ENCODE results near the gene ZNF804A. TPM values are rescaled to one million over a fixed set of nuclear protein-coding genes. Genes with fewer than 3 reads are reported as not detected.

ZNF804A gene
- total and polyA plus RNA-seq, 2 donors from 2014 or later = 0.19 to 1.2 TPM

DNA sequence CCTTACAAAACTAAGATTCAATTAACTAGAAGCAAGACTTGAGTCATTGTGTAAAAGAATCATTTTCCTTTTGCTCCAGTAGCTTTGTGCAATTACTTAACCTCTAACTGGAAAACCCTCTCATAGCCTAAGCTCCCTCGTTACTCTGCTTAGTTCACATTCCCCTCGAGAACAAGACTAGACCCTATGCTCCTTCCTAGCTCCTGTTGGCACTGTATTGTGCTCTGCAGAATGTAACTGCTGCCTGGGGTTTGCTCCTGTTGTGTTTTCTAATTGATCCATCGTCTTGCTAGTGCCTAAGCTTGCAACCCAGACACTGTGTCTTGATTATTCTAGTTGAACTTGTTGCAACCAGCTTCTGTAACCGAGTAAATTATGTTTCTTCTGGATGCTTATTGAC lies 347.0 kb downstream of the ZNF804A start:
- FAIRE-seq = no peak
- intact Hi-C loops (cut with DNase I) = no loop called here

DNA sequence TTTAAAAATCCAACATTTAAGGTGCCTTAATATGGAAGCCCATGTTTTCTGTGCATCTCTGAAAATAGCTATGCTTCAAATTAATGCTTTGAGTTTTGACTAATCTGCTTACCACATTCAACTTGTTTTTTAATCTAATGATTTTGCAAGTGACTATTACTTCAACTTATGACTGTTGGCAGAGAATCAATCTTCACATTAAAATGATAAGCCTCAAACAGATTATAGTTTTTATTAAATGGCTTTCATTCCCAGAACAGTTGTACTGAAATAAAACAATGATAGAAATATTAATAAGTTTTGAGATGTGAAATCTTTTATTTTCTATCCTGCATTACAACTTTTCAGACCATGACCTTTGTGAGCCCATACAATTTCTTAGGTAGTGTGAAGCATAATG lies 347.5 kb downstream of the ZNF804A start:
- H3K9me3 ChIP-seq (ENCODE audit: control insufficient read depth in 2 of 3, insufficient read depth in 1 of 3, low read length in 3 of 3) = no peaks in the 10 kb centered on the region
- H3K27me3 ChIP-seq (ENCODE audit: control insufficient read depth, insufficient read depth, low read length) = no peaks in the 10 kb centered on the region
- intact Hi-C loops (cut with DNase I) = no loop called here
- no peak overlapping the region for H3K27ac ChIP-seq (ENCODE audit: low read depth in 2 of 2, low read length in 2 of 2)
- no peak overlapping the region for H3K9ac ChIP-seq (ENCODE audit: low read length in 3 of 3)
- FAIRE-seq (no peak), DNase-seq (no peak)
- H3K4me3 ChIP-seq (ENCODE audit: low read length in 3 of 3) = no peak overlapping the region
- no peaks in the 10 kb centered on the region for H3K4me1 ChIP-seq (ENCODE audit: control insufficient read depth in 2 of 3, insufficient read depth in 2 of 3, low read depth in 1 of 3, low read length in 3 of 3)
- H3K36me3 ChIP-seq (ENCODE audit: control insufficient read depth in 2 of 3, insufficient read depth in 3 of 3, low read length in 3 of 3) = no peaks in the 10 kb centered on the region
- TF ChIP-seq, protein P1, sequence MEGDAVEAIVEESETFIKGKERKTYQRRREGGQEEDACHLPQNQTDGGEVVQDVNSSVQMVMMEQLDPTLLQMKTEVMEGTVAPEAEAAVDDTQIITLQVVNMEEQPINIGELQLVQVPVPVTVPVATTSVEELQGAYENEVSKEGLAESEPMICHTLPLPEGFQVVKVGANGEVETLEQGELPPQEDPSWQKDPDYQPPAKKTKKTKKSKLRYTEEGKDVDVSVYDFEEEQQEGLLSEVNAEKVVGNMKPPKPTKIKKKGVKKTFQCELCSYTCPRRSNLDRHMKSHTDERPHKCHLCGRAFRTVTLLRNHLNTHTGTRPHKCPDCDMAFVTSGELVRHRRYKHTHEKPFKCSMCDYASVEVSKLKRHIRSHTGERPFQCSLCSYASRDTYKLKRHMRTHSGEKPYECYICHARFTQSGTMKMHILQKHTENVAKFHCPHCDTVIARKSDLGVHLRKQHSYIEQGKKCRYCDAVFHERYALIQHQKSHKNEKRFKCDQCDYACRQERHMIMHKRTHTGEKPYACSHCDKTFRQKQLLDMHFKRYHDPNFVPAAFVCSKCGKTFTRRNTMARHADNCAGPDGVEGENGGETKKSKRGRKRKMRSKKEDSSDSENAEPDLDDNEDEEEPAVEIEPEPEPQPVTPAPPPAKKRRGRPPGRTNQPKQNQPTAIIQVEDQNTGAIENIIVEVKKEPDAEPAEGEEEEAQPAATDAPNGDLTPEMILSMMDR (IDR thresholded peaks at IDR 0.05; ENCODE audit: borderline replicate concordance, extremely low read depth, insufficient read depth) = no peak

More for the DNA sequence above, 347.0 kb downstream of the ZNF804A start:
- Histone ChIP-seq H3K9ac (ENCODE audit: low read length in 3 of 3) (no peak overlapping the region), H3K4me3 (ENCODE audit: low read length in 3 of 3) (no peak overlapping the region), H3K27me3 (ENCODE audit: control insufficient read depth, insufficient read depth, low read length) (no peaks in the 10 kb centered on the region), H3K4me1 (ENCODE audit: control insufficient read depth in 2 of 3, insufficient read depth in 2 of 3, low read depth in 1 of 3, low read length in 3 of 3) (no peaks in the 10 kb centered on the region), H3K9me3 (ENCODE audit: control insufficient read depth in 2 of 3, insufficient read depth in 1 of 3, low read length in 3 of 3) (no peaks in the 10 kb centered on the region), H3K27ac (ENCODE audit: low read depth in 2 of 2, low read length in 2 of 2) (no peak overlapping the region), H3K36me3 (ENCODE audit: control insufficient read depth in 2 of 3, insufficient read depth in 3 of 3, low read length in 3 of 3) (no peaks in the 10 kb centered on the region)
- TF ChIP-seq, protein P1 (IDR thresholded peaks at IDR 0.05; ENCODE audit: borderline replicate concordance, extremely low read depth, insufficient read depth) = no peak
- DNase-seq = no peak

DNA sequence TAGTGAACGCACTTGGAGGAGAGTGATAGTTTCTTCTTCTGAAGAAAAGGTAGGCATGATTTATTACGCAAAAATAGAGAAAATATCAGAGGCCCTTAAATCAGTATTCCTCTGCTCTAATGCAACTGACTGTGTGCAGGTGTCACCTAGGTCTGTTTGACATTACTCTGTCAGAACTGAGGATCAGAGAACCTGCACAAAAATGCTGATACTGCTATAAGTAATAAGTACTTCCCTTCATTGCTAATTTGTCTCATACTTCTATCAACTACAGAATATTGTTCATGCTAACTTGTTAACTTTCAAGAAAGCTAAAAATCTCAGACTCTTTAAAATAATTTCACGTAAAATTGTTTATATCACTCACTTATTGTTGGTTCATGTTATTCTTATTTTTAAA lies 358.5 kb downstream of the ZNF804A start:
- Histone ChIP-seq H3K9ac (ENCODE audit: low read length in 3 of 3) (no peak overlapping the region), H3K27ac (ENCODE audit: low read depth in 2 of 2, low read length in 2 of 2) (no peak overlapping the region), H3K4me1 (ENCODE audit: control insufficient read depth in 2 of 3, insufficient read depth in 2 of 3, low read depth in 1 of 3, low read length in 3 of 3) (no peaks in the 10 kb centered on the region), H3K36me3 (ENCODE audit: control insufficient read depth in 2 of 3, insufficient read depth in 3 of 3, low read length in 3 of 3) (no peaks in the 10 kb centered on the region), H3K4me3 (ENCODE audit: low read length in 3 of 3) (no peak overlapping the region), H3K27me3 (ENCODE audit: control insufficient read depth, insufficient read depth, low read length) (no peaks in the 10 kb centered on the region), H3K9me3 (ENCODE audit: control insufficient read depth in 2 of 3, insufficient read depth in 1 of 3, low read length in 3 of 3) (peaks cover 0 to 2% (median 0%) of the 10 kb centered on the region in 3 donors)
- no peak for FAIRE-seq
- DNase-seq = no peak
- TF ChIP-seq, protein P1 (IDR thresholded peaks at IDR 0.05; ENCODE audit: borderline replicate concordance, extremely low read depth, insufficient read depth) = no peak
- intact Hi-C loops (cut with DNase I) = no loop called here

DNA sequence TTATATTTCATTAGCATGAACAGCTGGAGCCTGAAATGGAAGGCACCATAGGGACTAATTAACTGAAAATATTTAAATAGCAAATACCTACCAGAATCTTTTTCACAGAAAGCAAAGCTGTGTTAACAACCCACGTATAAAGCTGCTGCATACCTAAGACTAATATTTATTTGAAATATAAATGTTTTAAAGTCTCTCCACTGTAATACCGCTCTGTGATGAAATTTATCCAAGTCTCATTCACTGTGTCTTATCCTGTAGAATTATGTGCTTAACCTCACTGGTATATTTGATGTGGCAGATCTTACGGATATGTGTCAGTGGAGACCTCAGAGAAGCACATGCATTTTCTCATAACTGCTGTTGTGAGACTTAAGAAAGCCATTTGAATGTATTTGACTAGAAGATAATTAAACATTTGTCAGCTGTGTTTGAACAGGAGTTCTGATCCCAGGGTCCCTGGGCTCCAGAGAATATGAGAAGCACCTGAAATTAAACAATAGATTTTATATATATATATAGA lies 373.3 kb downstream of the ZNF804A start:
- H3K36me3 ChIP-seq (ENCODE audit: control insufficient read depth in 2 of 3, insufficient read depth in 3 of 3, low read length in 3 of 3) = no peaks in the 10 kb centered on the region
- H3K4me1 ChIP-seq (ENCODE audit: control insufficient read depth in 2 of 3, insufficient read depth in 2 of 3, low read depth in 1 of 3, low read length in 3 of 3) = no peaks in the 10 kb centered on the region
- H3K27ac ChIP-seq (ENCODE audit: low read depth in 2 of 2, low read length in 2 of 2) = no peak overlapping the region
- TF ChIP-seq, protein P1 (IDR thresholded peaks at IDR 0.05; ENCODE audit: borderline replicate concordance, extremely low read depth, insufficient read depth) = no peak
- DNase-seq (no peak), FAIRE-seq (no peak)
- H3K9ac ChIP-seq (ENCODE audit: low read length in 3 of 3) = no peak overlapping the region
- H3K4me3 ChIP-seq (ENCODE audit: low read length in 3 of 3) = no peak overlapping the region
- no peaks in the 10 kb centered on the region for H3K9me3 ChIP-seq (ENCODE audit: control insufficient read depth in 2 of 3, insufficient read depth in 1 of 3, low read length in 3 of 3)
- H3K27me3 ChIP-seq (ENCODE audit: control insufficient read depth, insufficient read depth, low read length) = no peaks in the 10 kb centered on the region
- intact Hi-C loops (cut with DNase I) = no loop called here
